ENCODE results near the gene CYBC1.

CYBC1 gene

DNA sequence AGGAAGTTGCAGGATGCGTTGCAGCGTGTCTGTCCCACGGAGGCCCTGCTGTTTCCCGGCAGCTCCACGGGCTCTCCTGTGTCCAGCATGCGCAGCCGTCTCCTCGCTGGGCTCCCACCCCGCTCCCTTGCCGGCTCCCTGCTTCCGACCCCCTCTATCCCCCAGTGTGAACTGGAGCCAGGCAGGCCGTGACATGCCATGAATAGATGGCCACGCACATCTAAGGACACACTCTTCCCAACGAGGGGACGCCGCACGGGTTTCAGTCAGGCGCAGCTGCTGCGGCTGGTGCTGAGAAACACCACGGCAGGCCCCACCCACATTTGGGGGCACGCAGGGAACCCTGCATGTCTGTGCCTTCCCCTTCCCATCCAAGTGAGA lies 41.6 kb downstream of the CYBC1 start:
- Histone ChIP-seq H3K9ac (ENCODE audit: low read depth, low read length) (no peak overlapping the region), H3K9me3 (ENCODE audit: control insufficient read depth, insufficient read depth, low read length) (no peaks in the 10 kb centered on the region), H3K36me3 (ENCODE audit: insufficient read depth, low read length) (no peaks in the 10 kb centered on the region), H3K4me1 (ENCODE audit: insufficient read depth, low read length) (no peaks in the 10 kb centered on the region)

DNA sequence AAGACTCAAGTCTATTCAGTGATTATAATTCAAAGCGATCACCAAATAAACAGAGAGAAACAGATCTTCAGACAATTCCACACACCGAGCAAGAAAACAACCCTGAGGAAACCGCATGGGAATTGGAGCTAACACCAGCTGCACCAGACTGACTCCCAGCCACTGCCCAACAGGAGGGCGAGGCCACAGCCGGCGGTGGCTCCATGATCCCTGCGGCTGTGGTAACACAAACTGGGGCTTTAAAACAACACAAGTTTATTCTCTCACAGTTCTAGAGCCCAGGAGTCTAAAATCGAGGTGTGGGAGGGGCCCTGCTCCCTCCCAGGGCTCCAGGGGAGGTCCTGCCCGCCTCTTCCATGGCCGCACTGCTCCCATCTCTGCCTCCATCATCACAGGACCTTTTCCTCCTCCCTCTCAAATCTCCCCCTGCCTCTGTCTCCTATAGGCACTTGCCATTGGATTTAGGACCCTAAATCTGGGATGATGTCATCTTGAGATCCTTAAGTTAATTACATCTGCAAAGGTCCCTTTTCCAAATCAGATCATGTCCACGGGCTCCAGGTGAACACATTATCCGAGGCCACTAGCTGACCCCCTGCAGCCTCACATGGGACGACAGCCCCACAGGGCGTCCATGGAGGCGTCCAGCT lies 42.1 kb downstream of the CYBC1 start:
- H3K9ac ChIP-seq (ENCODE audit: low read depth, low read length), result no peak overlapping the region
- H3K36me3 ChIP-seq (ENCODE audit: insufficient read depth, low read length), result no peaks in the 10 kb centered on the region
- H3K4me1 ChIP-seq (ENCODE audit: insufficient read depth, low read length), result no peaks in the 10 kb centered on the region
- H3K9me3 ChIP-seq (ENCODE audit: control insufficient read depth, insufficient read depth, low read length), result no peaks in the 10 kb centered on the region

DNA sequence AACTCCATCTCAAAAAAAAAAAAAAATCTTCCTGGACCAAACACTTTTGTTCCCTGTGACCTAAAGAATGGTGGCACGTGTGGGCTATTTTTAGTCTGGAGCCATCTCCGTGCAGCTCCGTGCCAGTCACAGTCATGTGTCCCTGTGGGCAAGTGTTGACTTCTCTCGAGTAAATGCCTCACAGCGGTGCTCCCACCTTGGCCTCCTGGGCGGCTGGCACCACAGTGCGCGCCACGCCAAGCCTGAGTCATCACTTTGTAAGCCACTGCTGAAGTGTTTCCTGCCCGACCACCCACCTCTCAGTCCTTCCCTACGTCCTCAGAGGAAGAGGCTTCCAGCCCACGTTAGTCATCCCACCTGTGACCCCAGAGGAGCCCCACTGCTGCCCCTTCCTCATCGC lies 43.3 kb downstream of the CYBC1 start:
- H3K9me3 ChIP-seq (ENCODE audit: control insufficient read depth, insufficient read depth, low read length), result no peaks in the 10 kb centered on the region
- H3K9ac ChIP-seq (ENCODE audit: low read depth, low read length), result no peak overlapping the region
- H3K4me1 ChIP-seq (ENCODE audit: insufficient read depth, low read length), result no peaks in the 10 kb centered on the region
- no peaks in the 10 kb centered on the region for H3K36me3 ChIP-seq (ENCODE audit: insufficient read depth, low read length)

DNA sequence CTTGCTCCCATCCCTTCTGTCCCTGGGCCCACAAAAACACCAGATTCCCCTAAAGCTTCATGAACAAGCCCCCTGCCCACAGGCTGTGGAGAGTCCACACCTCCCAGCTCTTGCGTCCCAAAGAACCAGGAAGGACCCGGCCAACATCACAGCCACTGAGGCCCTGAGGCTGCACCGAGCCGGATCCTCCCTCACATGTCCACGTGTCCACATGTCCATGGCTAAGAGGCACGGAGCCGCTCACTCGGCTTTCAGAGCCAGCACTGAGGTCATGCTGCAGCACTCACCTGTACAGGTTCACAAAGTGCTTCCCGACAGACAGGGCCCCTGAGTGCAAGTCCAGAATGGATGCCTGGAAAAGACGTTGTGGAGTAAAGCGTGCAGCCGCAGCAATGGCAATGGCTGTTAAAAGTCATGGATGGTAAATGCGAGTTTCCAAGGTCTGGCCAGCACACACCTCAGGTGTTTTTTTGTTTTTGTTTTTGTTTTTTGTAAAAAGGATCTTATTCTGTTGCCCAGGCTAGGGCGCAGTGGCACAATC lies 44.4 kb downstream of the CYBC1 start:
- H3K4me1 ChIP-seq (ENCODE audit: insufficient read depth, low read length), result no peaks in the 10 kb centered on the region
- no peak overlapping the region for H3K9ac ChIP-seq (ENCODE audit: low read depth, low read length)
- H3K36me3 ChIP-seq (ENCODE audit: insufficient read depth, low read length), result no peaks in the 10 kb centered on the region
- H3K9me3 ChIP-seq (ENCODE audit: control insufficient read depth, insufficient read depth, low read length), result no peaks in the 10 kb centered on the region

DNA sequence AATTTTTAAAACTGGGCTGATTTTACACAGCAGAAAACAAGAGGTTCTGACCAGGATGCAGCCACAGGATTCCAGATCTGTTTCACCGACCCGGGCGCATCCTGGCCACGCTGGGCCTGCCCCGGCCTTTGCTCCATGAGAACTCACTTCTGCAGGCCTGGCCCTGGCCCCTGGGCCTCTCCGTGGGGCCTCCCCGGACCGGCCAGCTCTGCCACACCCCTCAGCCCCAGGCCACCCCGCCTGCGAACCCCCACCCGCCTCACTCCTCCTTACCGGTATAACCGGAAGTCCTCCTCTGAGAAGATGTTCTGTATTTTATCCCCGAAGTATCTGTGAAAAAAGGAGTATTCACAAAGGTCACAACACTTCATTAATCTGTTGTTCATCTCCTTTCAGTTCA lies 45.5 kb downstream of the CYBC1 start:
- H3K9ac ChIP-seq (ENCODE audit: low read depth, low read length), result no peak overlapping the region
- H3K4me1 ChIP-seq (ENCODE audit: insufficient read depth, low read length), result no peaks in the 10 kb centered on the region
- H3K36me3 ChIP-seq (ENCODE audit: insufficient read depth, low read length), result peaks cover 3% of the 10 kb centered on the region; the same call in 1 of the 2 replicates
- H3K9me3 ChIP-seq (ENCODE audit: control insufficient read depth, insufficient read depth, low read length), result no peaks in the 10 kb centered on the region

DNA sequence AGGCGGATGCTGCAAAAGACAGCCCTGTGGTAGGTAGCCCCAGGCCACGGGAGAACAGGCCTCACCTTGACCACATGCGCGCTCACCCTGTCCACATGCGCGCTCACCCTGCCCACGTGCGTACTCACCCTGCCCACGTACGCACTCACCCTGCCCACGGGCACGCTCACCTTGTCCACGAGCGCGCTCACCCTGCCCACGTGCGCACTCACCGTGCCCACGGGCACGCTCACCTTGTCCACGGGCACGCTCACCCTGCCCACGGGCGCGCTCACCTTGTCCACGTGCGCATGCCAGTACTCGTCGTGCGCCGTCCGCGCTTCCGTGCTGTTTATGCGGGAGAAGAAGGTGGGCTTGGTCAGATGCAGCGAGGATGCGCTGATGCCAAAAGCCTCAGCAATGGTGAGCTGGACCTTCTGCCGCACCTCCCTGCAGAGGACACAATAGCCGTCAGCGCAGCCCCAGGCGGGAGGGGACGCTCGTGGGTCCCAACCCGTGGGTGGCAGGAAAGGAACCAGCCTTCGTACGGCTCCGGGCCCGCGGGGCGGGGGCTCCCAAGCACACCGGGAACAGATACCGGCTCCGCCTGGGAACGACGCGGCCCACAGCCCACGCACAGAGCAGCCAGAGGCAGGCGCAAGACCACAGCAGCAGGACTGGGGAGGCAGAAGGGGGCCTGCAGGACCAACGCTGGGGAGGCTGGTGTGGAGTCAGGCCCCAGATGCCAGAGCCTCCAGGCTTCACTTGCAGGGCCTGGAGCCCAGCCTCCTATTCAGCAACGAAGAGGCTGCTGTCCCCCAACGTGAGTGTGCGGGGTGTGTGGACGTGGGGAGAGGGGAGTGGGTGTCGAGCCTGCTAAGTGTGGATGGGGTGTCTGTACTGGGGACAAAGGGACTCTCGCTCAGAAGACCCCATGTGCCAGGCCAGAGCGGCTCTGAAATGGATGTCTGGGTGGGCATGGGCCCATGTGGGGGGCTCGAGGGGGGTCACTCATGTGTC lies 46.6 kb downstream of the CYBC1 start:
- no peak overlapping the region for H3K9ac ChIP-seq (ENCODE audit: low read depth, low read length)
- no peaks in the 10 kb centered on the region for H3K9me3 ChIP-seq (ENCODE audit: control insufficient read depth, insufficient read depth, low read length)
- no peaks in the 10 kb centered on the region for H3K4me1 ChIP-seq (ENCODE audit: insufficient read depth, low read length)
- peaks cover 3% of the 10 kb centered on the region; the same call in 1 of the 2 replicates for H3K36me3 ChIP-seq (ENCODE audit: insufficient read depth, low read length)

DNA sequence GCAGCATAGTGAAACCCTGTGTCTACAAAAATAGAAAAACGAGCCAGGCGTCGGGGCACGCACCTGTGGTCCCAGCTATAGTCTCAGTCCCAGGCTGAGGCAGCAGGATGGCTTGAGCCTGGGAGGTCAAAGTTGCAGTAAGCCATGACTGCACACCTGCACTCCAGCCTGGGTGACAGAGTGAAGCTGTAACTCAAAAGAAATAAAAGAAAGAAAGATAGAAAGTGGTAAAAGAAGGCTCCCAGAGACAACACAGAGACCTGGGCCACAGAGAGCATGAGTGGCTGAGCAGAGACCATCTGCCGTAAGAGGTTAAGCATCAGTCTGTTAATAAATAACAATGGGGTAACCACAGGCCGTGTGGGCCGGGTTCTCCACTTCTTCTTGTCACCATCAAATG lies 47.7 kb downstream of the CYBC1 start:
- Histone ChIP-seq H3K36me3 (ENCODE audit: insufficient read depth, low read length) (peaks cover 3% of the 10 kb centered on the region; the same call in 1 of the 2 replicates), H3K9me3 (ENCODE audit: control insufficient read depth, insufficient read depth, low read length) (no peaks in the 10 kb centered on the region), H3K9ac (ENCODE audit: low read depth, low read length) (no peak overlapping the region), H3K4me1 (ENCODE audit: insufficient read depth, low read length) (no peaks in the 10 kb centered on the region)

DNA sequence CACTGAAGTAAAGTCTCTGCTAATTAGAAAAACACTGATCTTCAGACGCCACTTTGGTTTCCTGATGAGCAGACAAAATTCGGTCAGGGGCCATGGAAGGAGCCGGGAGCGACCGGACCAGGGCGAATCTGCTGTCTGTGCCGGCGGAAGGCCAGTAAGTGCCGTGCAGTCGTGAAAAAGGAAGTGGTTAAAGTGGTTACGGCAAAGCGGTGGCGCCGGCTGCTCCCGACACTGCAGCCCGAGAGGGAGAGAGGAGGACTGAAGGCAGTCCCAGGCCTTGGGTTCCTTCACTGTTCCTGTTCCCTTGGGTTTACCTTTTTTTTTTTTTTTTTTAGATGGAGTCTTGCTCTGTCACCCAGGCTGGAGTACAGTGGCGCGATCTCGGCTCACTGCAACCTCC lies 49.7 kb downstream of the CYBC1 start:
- H3K36me3 ChIP-seq (ENCODE audit: insufficient read depth, low read length), result peaks cover 3% of the 10 kb centered on the region; the same call in 1 of the 2 replicates
- no peaks in the 10 kb centered on the region for H3K4me1 ChIP-seq (ENCODE audit: insufficient read depth, low read length)
- no peaks in the 10 kb centered on the region for H3K9me3 ChIP-seq (ENCODE audit: control insufficient read depth, insufficient read depth, low read length)
- H3K9ac ChIP-seq (ENCODE audit: low read depth, low read length), result no peak overlapping the region

DNA sequence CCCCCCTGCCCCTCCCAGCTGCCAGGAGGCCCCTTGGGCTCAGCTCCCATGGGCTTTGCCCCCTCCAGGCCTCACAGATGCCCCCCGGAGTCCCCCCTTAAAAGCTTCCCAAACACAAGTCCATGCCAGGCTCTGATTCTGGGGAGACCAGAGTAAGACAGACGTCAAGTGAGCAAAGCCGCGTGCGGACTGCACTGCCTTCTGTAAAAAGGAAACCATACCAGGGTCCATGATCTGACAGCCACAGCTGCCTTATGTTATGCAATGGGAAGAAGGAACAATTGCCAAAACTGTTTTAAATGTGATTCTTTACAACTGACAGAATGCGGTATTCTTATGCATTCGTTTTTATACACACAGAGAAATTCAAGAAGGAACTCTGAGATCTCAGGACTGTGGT lies 50.3 kb downstream of the CYBC1 start:
- Histone ChIP-seq H3K9ac (ENCODE audit: low read depth, low read length) (no peak overlapping the region), H3K36me3 (ENCODE audit: insufficient read depth, low read length) (peaks cover 3% of the 10 kb centered on the region; the same call in 1 of the 2 replicates), H3K4me1 (ENCODE audit: insufficient read depth, low read length) (no peaks in the 10 kb centered on the region), H3K9me3 (ENCODE audit: control insufficient read depth, insufficient read depth, low read length) (no peaks in the 10 kb centered on the region)

DNA sequence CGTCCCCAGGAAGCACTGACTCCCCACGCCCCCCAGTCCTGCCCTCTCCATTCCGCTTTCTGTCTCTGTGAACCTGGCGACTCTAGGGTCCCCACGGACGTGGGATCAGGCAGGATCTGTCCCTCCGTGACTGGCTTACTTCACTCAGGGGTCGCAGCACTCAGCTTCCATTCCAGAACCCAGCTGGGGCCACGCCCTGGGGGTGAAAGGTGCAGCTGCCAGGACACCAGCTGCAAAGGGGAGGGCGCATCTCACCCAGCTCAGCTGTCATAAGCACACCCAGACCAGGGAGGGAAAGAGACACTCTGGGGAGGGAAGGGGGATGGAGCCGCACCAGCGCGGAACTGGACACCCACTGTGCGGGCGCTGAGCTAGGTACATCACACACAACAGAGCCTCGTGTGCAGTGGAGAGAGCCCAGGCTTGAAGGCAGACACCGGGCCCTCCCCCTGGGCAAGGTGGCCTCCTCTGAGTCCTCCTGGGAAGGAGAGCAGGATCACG lies 50.9 kb downstream of the CYBC1 start:
- H3K4me1 ChIP-seq (ENCODE audit: insufficient read depth, low read length), result no peaks in the 10 kb centered on the region
- no peaks in the 10 kb centered on the region for H3K9me3 ChIP-seq (ENCODE audit: control insufficient read depth, insufficient read depth, low read length)
- peaks cover 3% of the 10 kb centered on the region; the same call in 1 of the 2 replicates for H3K36me3 ChIP-seq (ENCODE audit: insufficient read depth, low read length)
- H3K9ac ChIP-seq (ENCODE audit: low read depth, low read length), result no peak overlapping the region

DNA sequence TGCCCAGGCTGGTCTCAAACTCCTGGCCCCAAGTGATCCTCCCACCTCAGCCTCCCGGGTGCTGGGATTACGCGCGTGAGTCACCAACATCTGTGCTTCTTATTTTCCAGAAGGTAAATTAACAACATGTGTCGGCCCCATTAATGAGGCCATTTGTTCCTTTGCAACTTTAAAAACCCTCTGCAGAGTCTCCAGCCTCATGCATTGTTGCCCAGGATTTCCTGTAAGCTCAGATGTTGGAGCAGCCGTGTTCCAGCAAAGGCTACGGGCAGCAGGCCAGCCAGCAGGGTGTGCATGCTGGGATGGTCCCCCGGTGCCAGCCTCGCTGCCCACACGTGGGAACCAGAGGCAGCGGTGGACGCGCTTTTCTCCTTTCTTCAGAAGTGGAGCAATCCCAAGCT lies 51.5 kb downstream of the CYBC1 start:
- no peak overlapping the region for H3K9ac ChIP-seq (ENCODE audit: low read depth, low read length)
- H3K9me3 ChIP-seq (ENCODE audit: control insufficient read depth, insufficient read depth, low read length), result no peaks in the 10 kb centered on the region
- no peaks in the 10 kb centered on the region for H3K4me1 ChIP-seq (ENCODE audit: insufficient read depth, low read length)
- H3K36me3 ChIP-seq (ENCODE audit: insufficient read depth, low read length), result peaks cover 3% of the 10 kb centered on the region; the same call in 1 of the 2 replicates

DNA sequence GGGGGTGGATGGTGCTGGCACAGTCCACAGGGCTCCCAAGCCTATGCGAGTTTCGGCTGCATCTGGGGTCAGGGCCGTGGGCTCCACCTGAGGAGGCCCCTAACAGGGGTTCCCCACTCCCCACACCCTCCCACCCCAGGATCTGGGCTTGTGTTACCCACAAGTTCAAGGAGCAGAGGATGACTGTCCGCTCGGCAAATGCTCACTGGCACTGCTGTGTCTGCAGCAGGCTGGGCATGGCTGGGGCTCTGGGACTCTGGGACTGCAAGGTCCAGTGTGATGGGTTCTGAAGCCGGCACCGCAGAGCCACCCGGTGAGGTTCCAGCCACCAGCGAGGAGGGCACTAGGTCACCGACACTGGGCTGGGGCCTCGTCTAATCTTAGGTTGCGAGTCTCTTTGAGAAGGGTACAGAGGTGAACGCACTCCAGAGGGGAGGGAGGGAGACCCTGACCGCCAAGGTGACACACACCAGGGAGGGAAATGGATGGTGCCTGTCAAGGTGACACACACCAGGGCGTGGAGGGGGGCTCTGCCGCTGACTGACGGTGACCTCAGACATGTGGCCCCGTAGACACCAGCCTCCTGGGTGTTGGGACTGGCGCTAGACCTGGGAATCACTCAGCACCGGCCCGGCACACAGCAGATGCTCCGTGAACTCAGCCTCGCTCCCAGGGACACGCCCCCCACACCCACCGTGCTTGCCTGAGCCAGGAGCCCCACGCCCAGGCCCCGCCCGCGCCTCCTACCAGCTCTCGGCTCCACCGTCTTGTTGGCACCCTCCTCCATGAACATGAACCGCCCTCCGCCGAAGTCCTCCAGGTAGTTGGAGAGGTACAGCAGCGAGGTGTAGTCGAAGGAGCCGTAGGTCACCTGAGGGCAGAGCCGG lies 52.9 kb downstream of the CYBC1 start:
- Histone ChIP-seq H3K9me3 (ENCODE audit: control insufficient read depth, insufficient read depth, low read length) (no peaks in the 10 kb centered on the region), H3K36me3 (ENCODE audit: insufficient read depth, low read length) (peaks cover 3% of the 10 kb centered on the region; the same call in 1 of the 2 replicates), H3K4me1 (ENCODE audit: insufficient read depth, low read length) (no peaks in the 10 kb centered on the region), H3K9ac (ENCODE audit: low read depth, low read length) (no peak overlapping the region)

DNA sequence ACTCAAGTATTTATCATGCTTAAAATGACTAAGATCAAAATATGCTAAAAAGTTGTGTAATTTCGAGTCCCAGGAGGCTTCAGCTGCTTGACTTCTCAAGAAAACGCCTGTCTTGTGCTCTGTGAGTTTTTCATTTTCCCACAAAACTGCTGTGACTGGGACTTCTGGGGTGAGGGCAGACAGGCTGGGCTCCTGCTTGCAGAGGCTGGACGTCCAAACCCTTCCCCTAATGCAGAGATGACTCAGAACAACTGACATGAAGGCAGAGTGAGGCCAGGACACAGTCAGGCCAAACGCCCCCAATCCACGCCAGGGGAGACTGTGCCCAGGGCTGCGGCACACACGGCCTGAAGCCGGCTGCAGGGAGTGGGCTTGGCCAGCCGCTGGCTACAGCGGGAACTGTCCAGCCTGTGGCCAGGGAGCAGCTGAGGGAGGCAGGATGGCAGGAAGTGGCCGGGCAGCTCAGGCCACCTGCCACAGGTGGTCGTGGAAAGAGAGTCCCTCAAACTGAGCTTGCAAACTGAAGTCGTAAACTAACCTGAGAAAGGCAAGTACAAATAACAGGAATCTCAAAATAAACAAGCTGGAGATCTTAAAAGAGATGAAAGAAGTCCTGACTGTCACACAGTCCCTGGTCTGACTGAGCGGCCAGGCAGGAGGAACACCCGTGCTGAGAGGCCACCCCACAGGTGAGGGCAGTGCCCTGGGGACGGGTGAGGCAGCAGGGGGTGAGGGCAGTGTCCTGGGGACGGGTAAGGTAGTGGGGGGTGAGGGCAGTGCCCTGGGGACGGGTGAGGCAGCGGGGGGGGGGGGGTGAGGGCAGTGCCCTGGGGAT lies 53.7 kb downstream of the CYBC1 start:
- Histone ChIP-seq H3K4me1 (ENCODE audit: insufficient read depth, low read length) (no peaks in the 10 kb centered on the region), H3K9ac (ENCODE audit: low read depth, low read length) (no peak overlapping the region), H3K9me3 (ENCODE audit: control insufficient read depth, insufficient read depth, low read length) (no peaks in the 10 kb centered on the region), H3K36me3 (ENCODE audit: insufficient read depth, low read length) (peaks cover 3% of the 10 kb centered on the region; the same call in 1 of the 2 replicates)
